ENCODE data around the gene DCUN1D4. TPM values are rescaled to one million over a fixed set of nuclear protein-coding genes. Genes with fewer than 3 reads are reported as not detected.
"Not testable (repeated sequence)": the region's sequence is repeated elsewhere in the genome, so short reads cannot be mapped to it uniquely, and the experiment has no call there.

DCUN1D4 gene
- total RNA-seq, 1 experiment from 2014 or later, result 26.0 TPM

GRCh38 chr4:51855270-51855669 is 12.3 kb downstream of the DCUN1D4 start:
- no peak for DNase-seq (ENCODE audit: low read depth)

- no peak for DNase-seq (ENCODE audit: low read depth)
These were observed 12.8 kb downstream of the DCUN1D4 start for GRCh38 chr4:51855751-51856150.

- DNase-seq (ENCODE audit: low read depth), result no peak
These were observed 15.8 kb downstream of the DCUN1D4 start for GRCh38 chr4:51858605-51859202.

GRCh38 chr4:51859476-51860031 is 16.6 kb downstream of the DCUN1D4 start:
- no peak for DNase-seq (ENCODE audit: low read depth)

- no peak for DNase-seq (ENCODE audit: low read depth)
These were observed 19.2 kb downstream of the DCUN1D4 start for GRCh38 chr4:51862199-51862598.

- no peak for DNase-seq (ENCODE audit: low read depth)
These were observed 19.8 kb downstream of the DCUN1D4 start for GRCh38 chr4:51862781-51863180.

GRCh38 chr4:51865717-51866116 is 22.8 kb downstream of the DCUN1D4 start:
- DNase-seq (ENCODE audit: low read depth), result no peak

GRCh38 chr4:51866835-51867234 is 23.9 kb downstream of the DCUN1D4 start:
- DNase-seq (ENCODE audit: low read depth), result no peak

- DNase-seq (ENCODE audit: low read depth), result no peak
These were observed 24.9 kb downstream of the DCUN1D4 start for GRCh38 chr4:51867689-51868448.

- no peak for DNase-seq (ENCODE audit: low read depth)
These were observed 25.5 kb downstream of the DCUN1D4 start for GRCh38 chr4:51868449-51868847.

GRCh38 chr4:51870441-51871188 is 27.7 kb downstream of the DCUN1D4 start:
- no peak for DNase-seq (ENCODE audit: low read depth)

- no peak for DNase-seq (ENCODE audit: low read depth)
These were observed 29.5 kb downstream of the DCUN1D4 start for GRCh38 chr4:51872283-51872997.

- DNase-seq (ENCODE audit: low read depth), result no peak
These were observed 31.6 kb downstream of the DCUN1D4 start for GRCh38 chr4:51874551-51874950.

GRCh38 chr4:51878431-51878830 is 35.5 kb downstream of the DCUN1D4 start:
- no peak for DNase-seq (ENCODE audit: low read depth)

- no peak for DNase-seq (ENCODE audit: low read depth)
These were observed 37.3 kb downstream of the DCUN1D4 start for GRCh38 chr4:51880016-51880915.

- no peak for DNase-seq (ENCODE audit: low read depth)
These were observed 41.1 kb downstream of the DCUN1D4 start for GRCh38 chr4:51884055-51884454.

GRCh38 chr4:51884606-51885005 is 41.7 kb downstream of the DCUN1D4 start:
- DNase-seq (ENCODE audit: low read depth), result no peak

GRCh38 chr4:51885363-51885762 is 42.4 kb downstream of the DCUN1D4 start:
- peak; percentile 2 for DNase-seq (ENCODE audit: low read depth)

- DNase-seq (ENCODE audit: low read depth), result no peak
These were observed 47.8 kb downstream of the DCUN1D4 start for GRCh38 chr4:51890760-51891159.

- DNase-seq (ENCODE audit: low read depth), result not testable (repeated sequence)
These were observed 50.4 kb downstream of the DCUN1D4 start for GRCh38 chr4:51893402-51893801.
